Tibial artery (tissue), 4 donors: ENCODE data around the gene ANO1.

Experiments used
- DNase-seq, 2 donors: peaks; one replicate each; pipeline ENCODE4 v3.0.0-alpha.2; 2019
- H3K27ac ChIP-seq, 2 donors: fragments of 200-600 bp; sonication (generic) in 1 of 2; 1 replicate in 1 of 2; 2 replicates in 1 of 2; pipeline ENCODE4 v1.5.1; 2018 to 2019; ENCODE audit warnings: mild to moderate bottlenecking in 1 of 2
- H3K27me3 ChIP-seq, 2 donors: fragments of 200-600 bp; sonication (generic) in 1 of 2; one replicate each; pipeline versions ENCODE4 v1.5.1 to v1.6.0; 2016 to 2019
- H3K36me3 ChIP-seq, 3 donors: fragments of 200-600 bp; sonication (generic) in 2 of 3; one replicate each; pipeline ENCODE4 v1.5.1; 2016 to 2019; ENCODE audit warnings: mild to moderate bottlenecking in 2 of 3
- H3K4me1 ChIP-seq, 4 donors: fragments of 200-600 bp; sonication (generic) in 2 of 4; 1 replicate in 3 of 4; 2 replicates in 1 of 4; pipeline ENCODE4 v1.5.1; 2016 to 2019
- H3K4me3 ChIP-seq, 2 donors: fragments of 200-600 bp; sonication (generic) in 1 of 2; 1 replicate in 1 of 2; 2 replicates in 1 of 2; pipeline ENCODE4 v1.5.1; 2018 to 2019; ENCODE audit warnings: mild to moderate bottlenecking in 2 of 2
- H3K9me3 ChIP-seq, 3 donors: fragments of 200-600 bp; sonication (generic) in 1 of 3; one replicate each; pipeline ENCODE4 v1.5.1; 2016 to 2019
- intact Hi-C: fragments of 100-400 bp; cut with DNase I; formaldehyde crosslinking; loops from one replicate; pipeline ENCODE4 v1.15.0; 2023; ENCODE audit warnings: low total_unique reads
- TF ChIP-seq, protein P1 (sequence below), 2 experiments: fragments of 200-600 bp in 1 of 2; fragments of 450-650 bp in 1 of 2; IDR thresholded peaks; one replicate each; pipeline ENCODE4 v1.5.1; 2017 to 2019; ENCODE audit warnings: antibody characterized with exemption in 2 of 2, mild to moderate bottlenecking in 1 of 2, moderate library complexity in 1 of 2

Gene ANO1

DNA sequence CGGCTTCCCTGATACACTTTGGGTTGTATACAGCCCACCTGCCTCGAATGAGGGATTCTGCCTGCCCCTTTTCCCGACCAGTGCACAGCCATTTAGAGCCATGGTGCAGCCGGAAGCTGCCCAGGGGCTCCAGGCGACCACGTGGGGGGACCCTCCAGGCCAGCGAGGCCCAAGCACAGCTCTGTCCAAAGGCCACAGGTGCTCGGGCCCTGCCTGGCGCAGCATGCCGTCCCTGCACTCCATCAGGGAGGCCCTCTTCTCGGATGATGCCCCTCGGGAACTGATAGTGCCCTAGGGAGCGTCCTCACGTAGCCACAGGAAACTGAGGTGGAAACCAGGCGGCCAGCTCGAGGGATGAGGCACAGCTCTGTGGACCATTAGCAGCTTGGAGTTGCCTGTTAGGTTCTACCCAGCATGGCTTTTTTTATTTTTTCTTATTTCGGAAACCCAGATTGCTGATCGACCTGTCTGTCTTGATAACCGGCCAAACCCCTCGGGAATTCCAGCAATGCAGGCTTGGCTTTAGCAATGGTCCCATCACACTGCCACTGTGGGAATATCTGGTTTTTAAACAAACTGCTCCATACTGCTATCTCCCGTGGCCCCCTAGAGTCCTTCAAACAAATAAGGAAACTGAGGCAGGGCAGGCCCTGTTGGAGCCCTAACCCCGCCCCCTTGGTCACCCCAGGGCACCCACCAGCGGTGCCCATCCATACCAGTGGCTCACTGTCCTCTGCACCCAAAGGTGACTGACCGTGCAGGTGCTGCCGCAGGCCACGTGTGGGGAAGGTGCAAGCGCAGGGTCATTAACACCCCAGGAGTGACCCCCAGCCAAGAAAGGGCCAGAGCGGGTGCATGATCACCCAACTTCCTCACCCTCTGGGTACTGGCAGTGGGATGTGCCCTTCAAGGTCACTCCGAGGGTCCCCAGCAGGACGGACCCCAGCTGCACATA is 8.0 kb downstream of the ANO1 start:
- DNase-seq, result no peak
- TF ChIP-seq, protein P1, sequence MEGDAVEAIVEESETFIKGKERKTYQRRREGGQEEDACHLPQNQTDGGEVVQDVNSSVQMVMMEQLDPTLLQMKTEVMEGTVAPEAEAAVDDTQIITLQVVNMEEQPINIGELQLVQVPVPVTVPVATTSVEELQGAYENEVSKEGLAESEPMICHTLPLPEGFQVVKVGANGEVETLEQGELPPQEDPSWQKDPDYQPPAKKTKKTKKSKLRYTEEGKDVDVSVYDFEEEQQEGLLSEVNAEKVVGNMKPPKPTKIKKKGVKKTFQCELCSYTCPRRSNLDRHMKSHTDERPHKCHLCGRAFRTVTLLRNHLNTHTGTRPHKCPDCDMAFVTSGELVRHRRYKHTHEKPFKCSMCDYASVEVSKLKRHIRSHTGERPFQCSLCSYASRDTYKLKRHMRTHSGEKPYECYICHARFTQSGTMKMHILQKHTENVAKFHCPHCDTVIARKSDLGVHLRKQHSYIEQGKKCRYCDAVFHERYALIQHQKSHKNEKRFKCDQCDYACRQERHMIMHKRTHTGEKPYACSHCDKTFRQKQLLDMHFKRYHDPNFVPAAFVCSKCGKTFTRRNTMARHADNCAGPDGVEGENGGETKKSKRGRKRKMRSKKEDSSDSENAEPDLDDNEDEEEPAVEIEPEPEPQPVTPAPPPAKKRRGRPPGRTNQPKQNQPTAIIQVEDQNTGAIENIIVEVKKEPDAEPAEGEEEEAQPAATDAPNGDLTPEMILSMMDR (IDR thresholded peaks at IDR 0.05), result no peak
- Histone ChIP-seq H3K27me3 (no peaks in the 10 kb centered on the region), H3K27ac (peak overlapping the region; percentile 17 to 60), H3K36me3 (peaks cover 0 to 18% (median 0%) of the 10 kb centered on the region in 3 donors), H3K4me1 (peaks cover 0 to 53% (median 29%) of the 10 kb centered on the region in 4 donors), H3K4me3 (no peak overlapping the region), H3K9me3 (no peaks in the 10 kb centered on the region)
- intact Hi-C loops, result no loop called here

DNA sequence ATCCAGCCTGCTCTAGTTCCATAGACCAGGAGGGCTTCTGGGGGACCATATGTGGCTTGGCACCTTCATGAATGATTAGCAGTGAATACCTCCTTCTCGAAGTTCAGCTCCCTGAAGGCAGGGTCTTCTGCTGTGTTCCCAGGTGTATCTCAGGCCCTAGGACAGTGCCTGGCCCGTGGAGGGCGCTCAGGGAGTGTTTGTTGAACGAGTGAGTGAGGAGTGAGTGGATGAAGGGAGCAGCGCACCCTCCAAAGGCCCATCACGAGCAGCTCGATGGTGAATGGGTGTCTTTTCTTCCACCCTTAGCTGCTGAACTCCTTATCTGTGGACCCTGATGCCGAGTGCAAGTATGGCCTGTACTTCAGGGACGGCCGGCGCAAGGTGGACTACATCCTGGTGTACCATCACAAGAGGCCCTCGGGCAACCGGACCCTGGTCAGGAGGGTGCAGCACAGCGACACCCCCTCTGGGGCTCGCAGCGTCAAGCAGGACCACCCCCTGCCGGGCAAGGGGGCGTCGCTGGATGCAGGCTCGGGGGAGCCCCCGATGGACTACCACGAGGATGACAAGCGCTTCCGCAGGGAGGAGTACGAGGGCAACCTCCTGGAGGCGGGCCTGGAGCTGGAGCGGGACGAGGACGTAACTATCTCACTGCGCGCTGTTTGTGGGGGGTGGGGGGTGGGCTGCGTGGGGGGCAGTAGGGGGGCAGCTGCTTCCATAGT is 9.5 kb downstream of the ANO1 start:
- H3K9me3 ChIP-seq, result no peaks in the 10 kb centered on the region
- H3K36me3 ChIP-seq, result peaks cover 0 to 18% (median 0%) of the 10 kb centered on the region in 3 donors
- peaks cover 0 to 68% (median 32%) of the 10 kb centered on the region in 4 donors for H3K4me1 ChIP-seq
- DNase-seq, result no peak
- intact Hi-C loops, result no loop called here
- TF ChIP-seq, protein P1 (IDR thresholded peaks at IDR 0.05), result no peak
- H3K27ac ChIP-seq, result no peak overlapping the region
- no peaks in the 10 kb centered on the region for H3K27me3 ChIP-seq
- H3K4me3 ChIP-seq, result no peak overlapping the region

DNA sequence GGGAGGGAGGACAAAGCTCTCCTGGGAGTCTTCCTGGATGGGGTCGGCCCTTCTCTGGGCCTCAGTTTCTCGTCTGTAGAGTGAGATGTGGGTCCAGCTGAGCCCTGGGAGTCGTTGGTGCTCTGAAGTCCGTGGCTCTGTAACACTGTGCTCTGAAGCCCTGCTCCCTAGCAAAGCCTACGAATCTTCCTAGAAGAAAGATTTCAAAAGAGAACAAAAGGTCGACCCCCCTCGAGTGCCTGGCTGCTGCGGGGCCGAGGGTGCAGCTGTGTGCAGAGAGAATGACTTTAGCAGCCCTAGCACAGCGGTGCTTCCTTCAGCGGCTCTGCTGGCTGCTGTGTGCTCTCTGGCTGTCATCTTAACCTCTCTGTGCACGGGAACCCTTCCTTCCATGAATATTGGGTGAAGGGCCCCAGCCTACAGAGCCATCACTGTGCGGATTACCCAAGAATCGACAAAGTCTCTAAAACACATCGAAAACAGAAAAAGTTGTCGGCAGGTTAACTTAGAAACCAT is 10.7 kb downstream of the ANO1 start:
- no peaks in the 10 kb centered on the region for H3K9me3 ChIP-seq
- intact Hi-C loops, result no loop called here
- TF ChIP-seq, protein P1 (IDR thresholded peaks at IDR 0.05), result no peak
- peaks cover 0 to 65% (median 32%) of the 10 kb centered on the region in 4 donors for H3K4me1 ChIP-seq
- peaks cover 0 to 18% (median 0%) of the 10 kb centered on the region in 3 donors for H3K36me3 ChIP-seq
- no peak overlapping the region for H3K4me3 ChIP-seq
- no peak for DNase-seq
- no peak overlapping the region for H3K27ac ChIP-seq
- no peaks in the 10 kb centered on the region for H3K27me3 ChIP-seq

DNA sequence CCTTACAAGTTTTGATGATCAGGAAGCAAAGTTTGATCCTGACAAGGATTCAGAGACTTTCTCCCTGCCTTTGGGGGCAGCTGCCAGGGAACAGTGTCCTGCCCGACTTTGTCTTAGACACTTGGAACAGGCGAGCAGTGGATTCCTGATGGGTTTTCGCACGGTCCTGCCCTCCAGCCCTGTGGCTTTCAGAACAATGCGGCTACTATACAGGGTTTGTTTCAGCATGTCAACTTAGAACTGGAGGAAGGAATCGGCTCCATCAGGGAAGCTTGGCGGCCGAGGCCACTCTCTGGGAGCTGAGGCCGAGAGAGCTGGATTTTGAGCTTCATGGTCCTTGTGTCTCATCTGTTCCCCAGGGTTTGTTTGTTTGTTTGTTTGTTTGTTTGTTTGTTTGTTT is 11.5 kb downstream of the ANO1 start:
- TF ChIP-seq, protein P1 (IDR thresholded peaks at IDR 0.05), result no peak
- Histone ChIP-seq H3K9me3 (no peaks in the 10 kb centered on the region), H3K27me3 (no peaks in the 10 kb centered on the region), H3K27ac (no peak overlapping the region), H3K36me3 (peaks cover 0 to 18% (median 0%) of the 10 kb centered on the region in 3 donors), H3K4me3 (no peak overlapping the region), H3K4me1 (peaks cover 0 to 60% (median 31%) of the 10 kb centered on the region in 4 donors)
- intact Hi-C loops, result no loop called here
- DNase-seq, result no peak

DNA sequence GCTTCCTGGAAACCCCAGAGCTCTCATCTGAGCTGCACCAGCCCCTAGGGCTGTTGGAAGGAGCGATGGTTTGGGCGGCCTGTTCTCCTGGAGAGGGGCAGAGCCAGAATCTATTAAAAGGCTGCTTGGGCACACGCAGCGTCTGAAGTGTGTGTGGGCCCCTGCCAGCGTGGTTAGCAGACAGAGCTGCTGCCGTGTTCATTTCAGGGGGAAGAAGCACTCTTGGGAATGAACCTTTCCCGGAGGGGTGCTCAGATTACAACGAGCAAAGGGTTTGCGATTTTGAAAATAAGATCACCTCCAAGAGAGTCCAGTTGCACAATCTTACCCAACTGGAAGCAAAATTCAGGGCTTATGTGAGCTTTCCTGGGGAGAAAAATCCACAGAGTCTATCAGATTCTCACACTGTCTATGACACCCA is 12.9 kb downstream of the ANO1 start:
- DNase-seq, result peak in 1 of 2 donors; percentile 80
- H3K27ac ChIP-seq, result peak overlapping the region; percentile 41 to 50
- peaks cover 0 to 46% (median 19%) of the 10 kb centered on the region in 4 donors for H3K4me1 ChIP-seq
- peaks cover 0 to 18% (median 0%) of the 10 kb centered on the region in 3 donors for H3K36me3 ChIP-seq
- intact Hi-C loops, result no loop called here
- no peak overlapping the region for H3K4me3 ChIP-seq
- no peaks in the 10 kb centered on the region for H3K9me3 ChIP-seq
- TF ChIP-seq, protein P1 (IDR thresholded peaks at IDR 0.05), result no peak
- no peaks in the 10 kb centered on the region for H3K27me3 ChIP-seq
